GM19043 (cell line): ENCODE data around the gene TXNDC11.
A peak's percentile ranks its signal among the peaks of the same experiment; 100 is the strongest.

Experiments
- ATAC-seq: cut with Tn5 transposase; IDR thresholded peaks from one replicate; pipeline ENCODE4 v1.9.1; 2021; ENCODE audit warnings: low read depth; ENCODE audit not compliant: unreplicated experiment

TXNDC11 gene

GRCh38 chr16:11755022-11755760 lies 12.5 kb upstream of the TXNDC11 start:
- ATAC-seq = no peak

GRCh38 chr16:11752856-11753255 lies 10.2 kb upstream of the TXNDC11 start:
- no peak for ATAC-seq

DNA sequence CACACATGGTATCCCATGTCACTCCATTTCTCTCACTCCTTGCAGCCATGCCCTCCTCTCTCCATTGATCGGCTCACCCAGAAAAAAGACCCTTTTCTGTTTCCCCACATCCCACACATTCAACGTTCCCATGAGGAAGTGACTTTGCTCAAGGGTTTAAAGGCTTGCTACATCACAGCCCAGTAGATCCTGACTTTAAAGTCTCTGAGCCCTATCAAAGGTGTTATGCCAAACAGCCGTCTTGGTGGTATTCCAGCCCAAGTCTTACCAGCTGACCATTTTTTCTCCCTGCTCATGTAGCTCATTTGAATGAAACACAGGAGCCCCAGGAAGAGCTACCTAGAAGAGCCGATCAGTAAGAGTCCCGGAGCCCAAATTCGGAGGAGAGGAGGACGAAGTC lies 7.4 kb upstream of the TXNDC11 start:
- ATAC-seq = no peak

- ATAC-seq = no peak
These were observed 6.0 kb upstream of the TXNDC11 start for GRCh38 chr16:11748404-11749254.

DNA sequence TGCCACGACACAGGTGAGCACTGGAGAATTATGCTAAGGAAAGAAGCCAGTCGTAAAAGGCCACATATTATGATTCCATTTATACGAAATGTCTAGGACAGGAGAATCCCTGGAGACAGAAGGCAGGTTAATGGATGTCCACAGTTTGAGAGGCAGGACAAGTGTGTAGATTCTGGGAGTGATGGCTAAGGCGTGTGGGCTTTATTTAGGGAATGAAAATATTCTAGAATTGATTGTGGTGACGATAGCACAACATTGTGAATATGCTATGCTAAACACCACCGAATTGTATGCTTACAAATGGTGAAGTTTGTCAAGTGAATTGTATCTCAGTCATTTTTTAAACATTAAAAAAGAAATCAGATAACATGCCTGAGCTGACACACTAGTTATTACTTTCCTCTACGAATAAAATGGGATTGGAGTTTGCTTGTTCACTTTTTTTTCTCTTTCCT lies 5.3 kb upstream of the TXNDC11 start:
- ATAC-seq = no peak

DNA sequence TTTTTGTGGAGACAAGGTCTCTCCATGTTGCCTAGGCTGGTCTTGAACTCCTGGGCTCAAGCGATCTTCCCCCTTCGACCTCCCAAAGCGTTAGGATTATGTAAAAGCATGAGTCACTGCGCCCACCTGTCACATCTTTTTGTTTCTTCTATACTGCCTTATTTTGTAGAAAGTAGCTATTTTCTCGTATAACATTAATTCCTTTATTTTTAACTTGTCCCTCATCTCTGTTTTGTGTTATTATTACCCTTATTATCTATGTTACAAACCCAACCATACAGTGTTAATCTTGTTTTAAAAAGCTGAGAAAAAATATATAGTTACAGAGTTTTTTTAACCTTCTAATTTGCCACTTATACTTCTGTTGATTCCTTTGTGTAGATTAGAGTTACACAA lies 1.4 kb upstream of the TXNDC11 start:
- ATAC-seq = no peak

DNA sequence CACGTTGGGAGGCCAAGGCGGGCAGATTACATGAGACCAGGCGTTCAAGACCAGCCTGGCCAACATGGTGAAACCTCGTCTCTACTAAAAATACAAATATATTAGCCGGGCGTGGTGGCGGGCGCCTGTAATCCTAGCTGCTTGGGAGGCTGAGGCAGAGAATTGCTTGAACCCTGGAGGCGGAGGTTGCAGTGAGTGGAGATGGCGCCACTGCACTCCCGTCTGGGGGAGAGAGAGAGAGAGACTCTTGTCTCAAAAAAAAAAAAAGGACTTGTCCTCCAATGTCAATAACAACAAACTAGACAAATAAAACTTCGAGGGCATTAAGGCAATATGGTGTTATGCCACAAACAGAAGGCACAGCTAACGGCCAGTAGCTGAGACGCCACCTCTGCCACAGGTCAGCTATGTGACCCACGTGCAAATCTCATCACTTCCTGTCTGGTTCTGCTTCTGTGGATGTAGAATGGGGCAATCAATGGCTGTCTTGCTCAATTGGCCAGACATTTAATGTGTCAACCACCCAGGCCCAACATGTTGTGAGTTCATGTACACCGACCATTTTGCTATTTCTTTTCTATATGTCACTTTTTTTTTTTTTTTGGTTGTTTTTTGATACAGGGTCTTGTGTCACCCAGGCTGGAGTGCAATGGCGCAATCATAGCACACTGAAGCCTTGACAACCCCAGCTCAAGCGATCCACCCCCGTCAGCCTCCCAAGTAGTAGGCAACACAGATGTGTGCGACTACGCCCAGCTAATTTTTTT lies 834 bp upstream of the TXNDC11 start:
- no peak for ATAC-seq

GRCh38 chr16:11742093-11742535 lies 543 bp downstream of the TXNDC11 start:
- peak; percentile 9 for ATAC-seq

- ATAC-seq = no peak
These were observed 2.1 kb downstream of the TXNDC11 start for GRCh38 chr16:11740567-11740966.

GRCh38 chr16:11738742-11739544 lies 3.7 kb downstream of the TXNDC11 start:
- no peak for ATAC-seq

GRCh38 chr16:11737713-11738112 lies 4.9 kb downstream of the TXNDC11 start:
- no peak for ATAC-seq

DNA sequence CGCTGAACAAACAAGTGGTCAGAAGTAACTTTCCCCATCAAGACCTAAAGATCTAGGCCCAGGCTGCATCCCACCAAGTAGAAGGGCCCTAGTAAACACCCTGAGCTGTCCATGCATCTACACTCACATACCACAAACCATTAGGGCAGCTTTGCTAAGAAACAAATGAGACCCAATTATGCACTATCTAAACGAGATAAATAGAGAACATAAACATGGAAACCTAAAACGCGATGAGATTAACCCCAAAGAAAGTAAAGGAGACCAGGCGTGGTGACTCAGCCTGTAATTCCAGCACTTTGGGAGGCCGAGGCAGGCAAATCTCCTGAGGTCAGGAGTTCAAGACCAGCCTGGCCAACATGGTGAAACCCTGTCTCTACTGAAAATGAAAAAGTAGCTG lies 5.8 kb downstream of the TXNDC11 start:
- no peak for ATAC-seq

GRCh38 chr16:11735787-11736186 lies 6.9 kb downstream of the TXNDC11 start:
- ATAC-seq = no peak

DNA sequence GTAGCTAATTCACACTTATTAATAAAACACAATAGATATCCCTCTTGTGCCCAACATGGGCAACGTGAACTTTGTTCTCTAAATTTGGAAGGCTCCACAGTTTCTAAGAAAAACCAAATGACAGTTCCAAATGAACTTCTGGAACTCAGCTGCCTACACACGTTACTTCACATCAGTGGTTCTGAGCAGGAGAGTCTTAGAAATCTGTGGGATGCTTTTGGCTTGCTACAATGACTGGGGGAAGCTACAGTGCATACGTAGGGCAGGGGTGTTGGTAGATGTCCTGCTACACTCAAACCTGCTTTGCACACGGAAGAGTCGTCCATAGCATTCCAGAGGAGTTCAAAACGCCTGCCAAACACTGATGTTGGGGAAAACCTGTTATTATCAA lies 8.0 kb downstream of the TXNDC11 start:
- ATAC-seq = no peak

GRCh38 chr16:11734025-11734652 lies 8.5 kb downstream of the TXNDC11 start:
- ATAC-seq = no peak

DNA sequence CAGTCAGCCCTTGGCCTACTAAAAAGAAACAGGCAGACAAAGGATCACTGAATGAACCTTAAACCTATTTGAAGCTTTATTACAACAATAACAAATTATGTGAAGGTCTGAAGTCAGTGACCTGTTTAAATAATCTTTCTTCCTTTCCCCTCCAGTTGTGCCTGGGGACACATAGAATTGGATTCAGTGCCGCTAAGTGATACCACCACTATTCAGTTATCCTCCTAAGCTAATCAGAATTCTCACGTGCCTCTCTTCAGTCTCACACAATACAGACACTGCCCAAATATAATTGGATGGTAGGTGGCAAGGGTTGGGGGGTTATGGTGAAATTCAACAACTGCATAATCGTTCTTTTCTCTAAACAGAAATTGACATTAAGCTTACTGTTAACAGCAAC lies 11.4 kb downstream of the TXNDC11 start:
- no peak for ATAC-seq

GRCh38 chr16:11729787-11730186 lies 12.9 kb downstream of the TXNDC11 start:
- ATAC-seq = no peak

DNA sequence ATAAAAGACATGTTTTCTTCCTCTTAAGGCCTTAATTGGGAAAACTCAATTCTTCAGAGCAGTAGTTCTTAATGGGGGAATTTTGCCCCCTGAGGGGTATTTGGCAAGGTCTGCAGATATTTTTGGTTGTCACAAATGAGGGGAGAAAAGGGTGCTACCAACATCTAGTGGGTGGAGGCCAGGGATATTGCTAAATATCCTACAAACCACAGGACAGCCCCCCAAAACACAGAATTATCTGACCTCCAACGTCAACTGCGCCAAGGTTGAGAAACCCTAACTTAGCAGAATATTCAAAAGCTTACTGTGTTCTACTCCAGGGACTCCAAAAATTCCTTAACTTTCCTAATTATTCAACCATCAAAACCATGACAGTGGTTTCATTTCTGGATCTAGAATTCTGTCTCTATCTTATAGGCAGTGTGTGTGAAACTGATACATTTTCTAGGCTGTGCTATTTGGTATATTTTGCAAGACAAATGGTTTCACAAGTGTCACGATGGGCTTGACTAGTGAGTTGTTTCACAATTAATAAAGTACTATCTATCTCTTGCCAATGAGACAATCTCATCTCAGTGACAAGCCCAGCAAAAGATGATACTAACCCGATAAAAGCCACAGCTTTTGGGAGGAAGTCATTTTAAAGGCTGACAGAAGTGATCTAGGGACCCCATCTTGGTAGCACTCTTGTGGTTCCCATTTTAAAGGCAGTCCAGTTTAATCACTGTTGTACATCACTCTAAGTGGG lies 14.7 kb downstream of the TXNDC11 start:
- ATAC-seq = no peak

GRCh38 chr16:11726008-11726407 lies 16.6 kb downstream of the TXNDC11 start:
- no peak for ATAC-seq
